OCI-LY1 (cell line): ENCODE data around the gene MBD5.

Experiments used
- EZH2 ChIP-seq: fragments of 200-600 bp; sonication (generic), shearing (Covaris generic); IDR thresholded peaks from 2 replicates; pipeline ENCODE4 v1.8.0; 2017; ENCODE audit warnings: borderline replicate concordance, mixed run types, mild to moderate bottlenecking, antibody characterized with exemption, low read length, moderate library complexity, mixed read lengths
- TF ChIP-seq, protein P1 (sequence below): fragments of 200-600 bp; sonication (generic), shearing (Covaris generic); IDR thresholded peaks from 2 replicates; pipeline ENCODE4 v1.5.1; 2017; ENCODE audit warnings: mild to moderate bottlenecking, antibody characterized with exemption, low read length, moderate library complexity, mixed read lengths

DNA sequence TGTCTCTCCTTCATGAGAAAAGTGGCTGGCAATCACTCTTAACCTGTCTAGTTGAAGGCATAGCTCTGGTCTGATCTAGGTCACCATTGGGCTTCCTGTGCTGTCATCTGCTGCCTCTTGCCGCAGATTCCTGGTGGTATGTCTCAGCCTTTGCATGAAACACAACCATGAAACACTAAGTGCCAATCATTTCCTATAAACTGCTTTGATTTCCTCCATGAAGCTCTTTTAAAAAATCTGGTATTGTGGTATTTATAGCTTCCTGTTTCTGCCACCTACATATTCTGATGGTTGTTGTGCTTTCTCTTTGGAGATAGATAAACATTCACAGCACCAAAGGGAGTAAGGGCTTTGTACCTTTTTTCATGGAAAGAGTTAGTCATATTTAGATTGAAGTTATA, 503.6 kb downstream of the MBD5 start:
- TF ChIP-seq, protein P1, sequence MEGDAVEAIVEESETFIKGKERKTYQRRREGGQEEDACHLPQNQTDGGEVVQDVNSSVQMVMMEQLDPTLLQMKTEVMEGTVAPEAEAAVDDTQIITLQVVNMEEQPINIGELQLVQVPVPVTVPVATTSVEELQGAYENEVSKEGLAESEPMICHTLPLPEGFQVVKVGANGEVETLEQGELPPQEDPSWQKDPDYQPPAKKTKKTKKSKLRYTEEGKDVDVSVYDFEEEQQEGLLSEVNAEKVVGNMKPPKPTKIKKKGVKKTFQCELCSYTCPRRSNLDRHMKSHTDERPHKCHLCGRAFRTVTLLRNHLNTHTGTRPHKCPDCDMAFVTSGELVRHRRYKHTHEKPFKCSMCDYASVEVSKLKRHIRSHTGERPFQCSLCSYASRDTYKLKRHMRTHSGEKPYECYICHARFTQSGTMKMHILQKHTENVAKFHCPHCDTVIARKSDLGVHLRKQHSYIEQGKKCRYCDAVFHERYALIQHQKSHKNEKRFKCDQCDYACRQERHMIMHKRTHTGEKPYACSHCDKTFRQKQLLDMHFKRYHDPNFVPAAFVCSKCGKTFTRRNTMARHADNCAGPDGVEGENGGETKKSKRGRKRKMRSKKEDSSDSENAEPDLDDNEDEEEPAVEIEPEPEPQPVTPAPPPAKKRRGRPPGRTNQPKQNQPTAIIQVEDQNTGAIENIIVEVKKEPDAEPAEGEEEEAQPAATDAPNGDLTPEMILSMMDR: no peak
- no peak for TF ChIP-seq EZH2
